Activated CD8-positive, alpha-beta T cell treated with anti-CD3 and anti-CD28 coated beads for 36 hours (primary cell): Measurements from ENCODE around the gene MRTFA. TPM values are rescaled to one million over a fixed set of nuclear protein-coding genes. Genes with fewer than 3 reads are reported as not detected.

Source experiments
- ATAC-seq: fragments of 200-7000 bp; cut with Tn5 transposase; one replicate; pipeline ENCODE4 v1.10.0; 2021; ENCODE audit warnings: mild to moderate bottlenecking, moderate library complexity
- CTCF ChIA-PET: fragments of 350-600 bp; sonication (Branson Sonifier 250); formaldehyde crosslinking; loops from one replicate; lab custom pipeline; 2021; ENCODE audit warnings: antibody characterized with exemption; lab: Charles Lee
- POLR2A ChIA-PET: fragments of 350-600 bp; sonication (Branson Sonifier 250); formaldehyde crosslinking; loops from one replicate; lab custom pipeline; 2021; ENCODE audit warnings: antibody characterized with exemption; lab: Charles Lee
- DNase-seq: peaks from one replicate; pipeline ENCODE4 v3.0.0-alpha.2; 2020
- H3K27ac Mint-ChIP-seq: one replicate; pipeline ENCODE4 v1.8.0; 2021; ENCODE audit warnings: mild to moderate bottlenecking, mixed read lengths
- H3K27me3 Mint-ChIP-seq: one replicate; pipeline ENCODE4 v1.8.0; 2021; ENCODE audit warnings: mixed read lengths
- H3K36me3 Mint-ChIP-seq: one replicate; pipeline ENCODE4 v1.8.0; 2021; ENCODE audit warnings: low read depth, mixed read lengths
- H3K4me1 Mint-ChIP-seq: one replicate; pipeline ENCODE4 v1.8.0; 2021; ENCODE audit warnings: low read depth, mixed read lengths
- H3K4me3 Mint-ChIP-seq: one replicate; pipeline ENCODE4 v1.8.0; 2021; ENCODE audit warnings: mild to moderate bottlenecking, moderate library complexity, mixed read lengths
- H3K9me3 Mint-ChIP-seq: one replicate; pipeline ENCODE4 v1.8.0; 2021; ENCODE audit warnings: mixed read lengths
- intact Hi-C: fragments of 100-400 bp; cut with micrococcal nuclease; formaldehyde crosslinking; loops from one replicate; pipeline ENCODE4 v1.10.0; 2022
- total RNA-seq, 2 experiments: library from RNA; stranded (reverse); gene quantifications; one replicate each; pipeline ENCODE4 v1.2.3, GENCODE V29; 2021
- TF ChIP-seq, protein P1 (sequence below): fragments of 200-600 bp; IDR thresholded peaks from one replicate; pipeline ENCODE4 v1.8.0; 2022; ENCODE audit warnings: antibody characterized with exemption, mild to moderate bottlenecking

MRTFA gene
- total RNA-seq, 2 experiments from 2014 or later: 37.4 to 40.0 TPM

DNA sequence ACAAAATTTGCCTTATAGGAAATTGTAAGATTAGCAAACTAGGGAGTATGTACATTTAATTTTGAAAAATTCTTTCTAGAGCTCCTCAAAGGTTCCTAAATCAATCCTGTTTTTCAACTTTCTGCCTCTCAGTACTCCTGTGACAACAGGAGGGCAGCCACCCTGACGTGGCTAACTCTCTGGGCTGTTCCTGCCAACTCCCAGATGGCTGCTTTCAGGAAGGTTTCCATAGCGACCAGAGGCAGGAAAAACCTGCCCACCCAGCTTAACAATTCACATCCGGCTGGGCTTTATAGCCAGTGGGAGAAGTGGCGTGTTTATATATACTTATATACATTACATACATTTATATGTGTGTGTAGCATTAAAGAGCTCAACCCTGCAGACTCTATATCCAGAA lies 239.6 kb downstream of the MRTFA start:
- intact Hi-C loops: no loop called here
- peaks cover 28% of the 10 kb centered on the region for H3K36me3 Mint-ChIP-seq
- TF ChIP-seq, protein P1, sequence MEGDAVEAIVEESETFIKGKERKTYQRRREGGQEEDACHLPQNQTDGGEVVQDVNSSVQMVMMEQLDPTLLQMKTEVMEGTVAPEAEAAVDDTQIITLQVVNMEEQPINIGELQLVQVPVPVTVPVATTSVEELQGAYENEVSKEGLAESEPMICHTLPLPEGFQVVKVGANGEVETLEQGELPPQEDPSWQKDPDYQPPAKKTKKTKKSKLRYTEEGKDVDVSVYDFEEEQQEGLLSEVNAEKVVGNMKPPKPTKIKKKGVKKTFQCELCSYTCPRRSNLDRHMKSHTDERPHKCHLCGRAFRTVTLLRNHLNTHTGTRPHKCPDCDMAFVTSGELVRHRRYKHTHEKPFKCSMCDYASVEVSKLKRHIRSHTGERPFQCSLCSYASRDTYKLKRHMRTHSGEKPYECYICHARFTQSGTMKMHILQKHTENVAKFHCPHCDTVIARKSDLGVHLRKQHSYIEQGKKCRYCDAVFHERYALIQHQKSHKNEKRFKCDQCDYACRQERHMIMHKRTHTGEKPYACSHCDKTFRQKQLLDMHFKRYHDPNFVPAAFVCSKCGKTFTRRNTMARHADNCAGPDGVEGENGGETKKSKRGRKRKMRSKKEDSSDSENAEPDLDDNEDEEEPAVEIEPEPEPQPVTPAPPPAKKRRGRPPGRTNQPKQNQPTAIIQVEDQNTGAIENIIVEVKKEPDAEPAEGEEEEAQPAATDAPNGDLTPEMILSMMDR: no peak
- no peaks in the 10 kb centered on the region for H3K9me3 Mint-ChIP-seq
- POLR2A ChIA-PET: interaction anchor here (1.1 to 1.6 kb wide), 3 partner anchors 11 to 19 kb away, joined by 3 to 5 read pairs (median 4); no protein-coding TSS in a partner anchor
- CTCF ChIA-PET: interaction anchor here (1.1 to 1.6 kb wide), 3 partner anchors 9 to 240 kb away, joined by 3 to 4 read pairs (median 4); partner anchors contain the start of gene MRTFA
- ATAC-seq (no peak), DNase-seq (no peak)
- H3K27me3 Mint-ChIP-seq: no peaks in the 10 kb centered on the region
- H3K4me3 Mint-ChIP-seq: no peak overlapping the region
- H3K4me1 Mint-ChIP-seq: peaks cover 65% of the 10 kb centered on the region
- no peak overlapping the region for H3K27ac Mint-ChIP-seq

DNA sequence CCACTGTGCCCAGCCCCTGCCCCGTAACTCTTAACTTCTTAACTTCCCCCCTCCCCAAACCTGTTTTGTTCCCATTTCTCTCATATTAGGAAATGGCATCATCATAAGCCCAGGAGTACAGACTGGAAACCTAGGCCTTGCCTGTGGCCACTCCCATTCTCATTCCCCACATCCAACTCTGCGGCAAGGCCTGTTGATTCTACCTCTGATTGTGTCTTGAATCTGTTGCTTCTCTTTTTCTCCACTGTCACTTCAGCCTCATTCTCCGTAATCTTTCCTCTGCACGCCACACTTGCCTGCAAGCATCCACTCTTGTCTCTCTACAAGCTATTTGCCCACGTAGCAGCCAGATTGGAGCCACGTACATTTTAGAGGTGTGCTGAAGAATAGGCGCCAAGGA lies 240.9 kb downstream of the MRTFA start:
- TF ChIP-seq, protein P1: no peak
- no peak for DNase-seq
- Mint-ChIP-seq H3K4me3 (no peak overlapping the region), H3K9me3 (no peaks in the 10 kb centered on the region), H3K36me3 (peaks cover 17% of the 10 kb centered on the region), H3K27me3 (no peaks in the 10 kb centered on the region), H3K27ac (no peak overlapping the region), H3K4me1 (peaks cover 59% of the 10 kb centered on the region)
- CTCF ChIA-PET: interaction anchor here (1.3 kb wide), 1 partner anchor 13 kb away, joined by 3 read pairs; no protein-coding TSS in a partner anchor
- intact Hi-C loops: no loop called here
- no peak for ATAC-seq
- POLR2A ChIA-PET: interaction anchor here (1.6 kb wide), 1 partner anchor 10 kb away, joined by 4 read pairs; no protein-coding TSS in a partner anchor

DNA sequence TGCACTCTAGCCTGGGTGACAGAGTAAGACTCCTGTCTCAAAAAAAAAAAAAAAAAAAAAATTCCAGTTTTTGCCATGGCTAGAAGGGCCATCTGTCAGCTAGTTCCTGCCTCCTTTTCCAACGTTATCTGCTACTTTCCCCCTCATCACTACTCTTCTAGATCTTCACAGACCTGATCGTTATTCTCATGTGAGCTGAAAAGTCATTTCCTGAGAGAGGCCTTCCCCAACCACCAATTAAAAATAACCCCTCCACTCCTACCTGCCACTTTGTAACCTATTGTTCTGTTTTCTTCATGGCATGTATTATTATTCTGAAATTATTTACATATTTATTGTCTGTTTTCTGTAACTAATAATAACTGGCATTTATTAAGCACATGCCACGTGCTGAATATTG lies 241.9 kb downstream of the MRTFA start:
- Mint-ChIP-seq H3K4me1 (peaks cover 52% of the 10 kb centered on the region), H3K36me3 (peaks cover 13% of the 10 kb centered on the region), H3K27me3 (no peaks in the 10 kb centered on the region), H3K27ac (peak overlapping the region; percentile 77), H3K9me3 (no peaks in the 10 kb centered on the region), H3K4me3 (no peak overlapping the region)
- DNase-seq: no peak
- intact Hi-C loops: no loop called here
- ChIA-PET CTCF (interaction anchor here (0.6 to 1.5 kb wide), 2 partner anchors 9 to 251 kb away, joined by 3 to 4 read pairs; no protein-coding TSS in a partner anchor), POLR2A (interaction anchor here (1.0 kb wide), 1 partner anchor 14 kb away, joined by 3 read pairs; no protein-coding TSS in a partner anchor)
- TF ChIP-seq, protein P1: no peak
- ATAC-seq: no peak

DNA sequence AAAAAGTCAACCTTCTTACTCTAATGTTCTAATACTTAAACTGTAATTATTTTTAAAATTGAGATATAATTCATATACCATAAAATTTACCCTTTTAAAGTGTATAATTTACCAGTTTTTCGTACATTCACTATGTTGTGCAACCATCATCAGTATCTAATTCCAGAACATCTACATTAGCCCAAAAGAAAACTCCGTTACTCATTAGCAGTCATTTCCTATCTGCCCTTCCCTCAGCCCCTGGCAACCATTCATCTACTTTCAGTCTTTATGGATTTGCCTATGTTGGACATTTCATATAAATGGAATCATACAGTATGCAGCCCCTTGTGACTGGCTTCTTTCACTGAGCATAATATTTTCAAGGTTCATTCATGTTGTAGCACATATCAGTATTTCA lies 243.9 kb downstream of the MRTFA start:
- CTCF ChIA-PET: no interaction called here
- POLR2A ChIA-PET: interaction anchor here (1.4 kb wide), 1 partner anchor 9 kb away, joined by 5 read pairs; no protein-coding TSS in a partner anchor

DNA sequence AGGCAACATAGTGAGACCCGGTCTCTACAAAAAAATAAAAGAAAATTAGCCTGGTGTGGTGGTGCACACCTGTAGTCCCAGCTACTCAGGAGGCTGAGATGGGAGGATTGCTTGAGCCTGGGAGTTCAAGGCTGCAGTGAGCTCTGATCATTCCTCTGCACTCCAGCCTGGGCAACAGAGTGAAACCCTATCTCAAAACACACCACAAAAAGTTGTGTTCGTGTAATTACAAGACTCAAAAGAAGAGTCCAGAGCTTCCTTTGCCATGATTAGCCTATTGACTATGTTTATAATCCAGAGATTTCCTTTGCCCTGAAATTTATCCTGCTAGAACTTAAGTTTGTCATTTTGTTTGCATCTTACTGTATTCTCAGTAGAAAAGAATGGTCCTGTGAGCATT lies 245.1 kb downstream of the MRTFA start:
- DNase-seq (no peak), ATAC-seq (no peak)
- ChIA-PET CTCF (interaction anchor here (1.1 kb wide), 1 partner anchor 9 kb away, joined by 5 read pairs; no protein-coding TSS in a partner anchor), POLR2A (interaction anchor here (1.4 to 1.5 kb wide), 2 partner anchors 46 to 133 kb away, joined by 3 read pairs; no protein-coding TSS in a partner anchor)
- Mint-ChIP-seq H3K27me3 (no peaks in the 10 kb centered on the region), H3K4me1 (peaks cover 44% of the 10 kb centered on the region), H3K9me3 (no peaks in the 10 kb centered on the region), H3K36me3 (peaks cover 8% of the 10 kb centered on the region), H3K4me3 (no peak overlapping the region), H3K27ac (no peak overlapping the region)
- TF ChIP-seq, protein P1: no peak
- intact Hi-C loops: no loop called here

More for the DNA sequence above, 243.9 kb downstream of the MRTFA start:
- Mint-ChIP-seq H3K36me3 (peaks cover 13% of the 10 kb centered on the region), H3K9me3 (no peaks in the 10 kb centered on the region), H3K4me3 (no peak overlapping the region), H3K27ac (no peak overlapping the region), H3K27me3 (no peaks in the 10 kb centered on the region), H3K4me1 (peaks cover 47% of the 10 kb centered on the region)
- intact Hi-C loops: no loop called here
- no peak for ATAC-seq
- TF ChIP-seq, protein P1: no peak
- no peak for DNase-seq
